HG03045 (cell line): ENCODE measurements around the gene MAP2K6.
"Not testable (repeated sequence)": the region's sequence is repeated elsewhere in the genome, so short reads cannot be mapped to it uniquely, and the experiment has no call there.

Experiments used
- ATAC-seq: cut with Tn5 transposase; IDR thresholded peaks from one replicate; pipeline ENCODE4 v1.9.1; 2021; ENCODE audit warnings: mild to moderate bottlenecking, moderate library complexity; ENCODE audit not compliant: unreplicated experiment

MAP2K6 gene

DNA sequence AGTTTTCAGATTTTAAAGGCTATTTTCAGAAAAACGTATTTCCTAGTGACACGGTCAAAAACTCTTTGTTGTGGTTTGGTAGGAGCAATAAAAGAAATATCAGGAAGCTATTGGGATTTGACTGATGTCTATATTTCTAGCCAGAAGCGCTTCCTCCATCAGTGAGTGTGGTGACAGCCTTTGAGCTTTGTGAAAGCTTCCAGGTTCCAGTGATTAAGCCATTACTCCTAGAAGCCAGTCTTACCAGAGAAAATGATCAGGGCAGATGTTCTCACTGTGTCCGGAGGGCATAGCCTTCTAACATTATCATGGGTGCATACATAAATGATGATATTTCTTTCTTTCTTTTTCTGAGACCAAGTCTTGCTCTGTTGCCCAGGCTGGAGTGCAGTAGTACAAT lies 39.6 kb downstream of the MAP2K6 start:
- ATAC-seq, result no peak

DNA sequence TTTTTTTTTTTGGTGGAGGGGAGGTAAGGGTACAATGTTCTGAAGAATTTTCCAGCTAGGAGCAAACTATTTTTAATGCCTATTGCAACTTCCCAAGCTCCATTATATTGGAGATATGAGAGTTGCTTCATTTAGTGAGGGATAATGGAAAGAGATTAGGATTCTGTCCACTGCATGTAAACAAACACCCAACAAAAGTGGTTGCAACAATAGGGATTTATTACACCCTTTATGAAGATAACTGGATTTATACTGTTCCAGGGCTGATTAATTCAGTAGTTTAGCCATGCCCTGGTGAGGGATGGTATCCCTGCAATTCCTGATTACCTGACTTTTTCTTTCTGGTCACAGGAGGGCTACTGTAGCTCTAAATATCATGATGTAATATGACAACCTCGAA lies 40.5 kb downstream of the MAP2K6 start:
- ATAC-seq, result no peak

DNA sequence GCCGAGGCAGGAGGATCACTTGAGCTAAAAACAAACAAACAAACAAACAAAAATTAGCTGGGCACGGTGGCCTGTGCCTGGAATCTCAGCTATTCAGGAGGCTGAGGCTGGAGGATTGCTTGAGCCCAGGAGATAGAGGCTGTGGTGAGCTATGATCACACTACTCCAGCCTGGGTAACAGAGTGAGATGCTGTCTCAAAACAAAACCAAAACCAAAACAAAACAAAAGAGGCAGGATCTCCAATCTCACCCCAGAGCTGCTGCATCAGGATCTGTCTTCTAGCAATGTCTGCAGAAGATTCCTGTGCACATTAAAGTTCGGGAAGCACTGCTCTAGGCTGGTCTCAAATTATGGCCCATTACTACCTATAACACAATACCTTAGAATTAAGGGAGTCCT lies 43.1 kb downstream of the MAP2K6 start:
- no peak for ATAC-seq

DNA sequence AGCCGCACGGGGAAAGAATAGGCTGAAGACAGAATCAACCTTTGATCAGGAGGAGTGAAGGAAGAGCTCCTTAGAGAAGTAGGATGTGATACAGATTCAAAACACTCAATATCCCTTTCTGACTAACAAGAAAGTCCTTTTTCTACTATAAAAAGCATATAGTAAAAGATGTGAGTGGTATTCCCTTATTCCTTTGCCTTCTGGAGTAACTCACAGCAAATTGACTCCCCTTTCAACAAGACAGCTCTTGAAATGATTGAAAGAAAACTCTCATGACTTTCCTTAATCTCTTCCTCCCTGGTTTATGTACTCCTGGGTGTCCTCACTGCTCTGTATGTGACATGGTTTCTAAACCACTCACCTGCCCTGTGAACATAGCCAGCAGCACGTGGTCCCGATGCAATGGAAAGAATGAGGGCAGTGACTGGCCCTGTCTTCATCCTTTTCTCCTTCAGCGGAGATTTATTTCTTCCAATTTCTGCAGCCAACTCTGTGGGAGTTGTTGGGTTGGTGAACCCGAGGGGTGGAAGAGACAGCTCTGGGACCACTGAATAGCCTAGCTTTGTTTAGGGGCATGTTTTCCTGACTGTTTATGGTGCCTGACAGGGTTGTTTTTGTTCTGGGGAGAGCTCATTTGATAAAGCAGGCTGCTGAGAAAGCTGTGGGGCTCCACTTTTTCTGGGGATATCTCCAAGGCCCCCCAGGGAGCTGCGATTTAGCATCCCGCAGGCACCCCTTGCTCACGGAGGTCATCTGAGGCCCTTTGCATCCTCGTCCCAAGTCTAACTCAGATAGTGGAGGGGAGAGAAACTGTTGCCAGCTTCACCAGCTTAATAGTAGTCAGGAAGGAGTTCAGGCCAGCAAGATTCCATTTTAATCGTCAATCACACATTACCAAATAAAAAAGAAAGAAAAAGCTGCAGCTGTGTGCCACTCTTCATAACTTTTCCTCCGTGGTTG lies 46.7 kb downstream of the MAP2K6 start:
- no peak for ATAC-seq

DNA sequence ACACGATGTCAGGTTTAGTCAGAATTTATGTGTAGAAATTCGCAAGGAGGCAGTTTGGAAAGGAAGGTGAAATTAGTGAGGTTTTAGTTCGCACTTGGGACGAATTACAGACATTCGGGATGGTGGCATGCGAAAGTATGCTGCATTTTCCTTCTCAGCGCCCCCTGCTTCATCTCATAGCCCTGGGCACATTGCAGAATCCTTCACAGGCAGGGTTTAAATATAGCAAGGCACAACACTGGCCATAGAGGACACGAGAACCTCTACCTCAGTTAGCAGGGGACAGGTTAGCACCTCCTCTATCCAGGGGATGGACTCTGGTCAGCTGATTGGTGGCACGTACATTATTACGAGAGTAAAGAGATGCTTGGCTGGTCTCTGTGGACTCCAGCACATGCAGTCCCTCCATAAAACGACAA lies 47.5 kb downstream of the MAP2K6 start:
- ATAC-seq, result no peak

DNA sequence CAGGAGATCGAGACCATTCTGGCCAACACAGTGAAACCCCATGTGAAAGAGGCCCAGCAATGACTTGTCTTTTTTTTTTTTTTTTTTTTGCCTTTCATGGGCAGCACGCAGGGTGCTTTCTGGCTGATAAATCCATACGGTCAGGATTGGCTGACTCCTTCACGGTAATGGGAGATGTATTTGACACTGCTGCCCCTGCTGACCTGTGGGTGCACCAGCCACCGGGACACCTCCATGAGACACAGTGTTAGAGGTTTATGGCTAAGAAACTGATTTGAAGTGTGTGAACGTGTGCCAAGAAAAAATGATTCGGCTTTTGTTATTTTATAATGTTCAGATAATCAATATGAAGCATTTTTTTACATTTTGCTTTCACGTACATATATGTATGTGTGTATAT lies 48.4 kb downstream of the MAP2K6 start:
- ATAC-seq, result no peak

DNA sequence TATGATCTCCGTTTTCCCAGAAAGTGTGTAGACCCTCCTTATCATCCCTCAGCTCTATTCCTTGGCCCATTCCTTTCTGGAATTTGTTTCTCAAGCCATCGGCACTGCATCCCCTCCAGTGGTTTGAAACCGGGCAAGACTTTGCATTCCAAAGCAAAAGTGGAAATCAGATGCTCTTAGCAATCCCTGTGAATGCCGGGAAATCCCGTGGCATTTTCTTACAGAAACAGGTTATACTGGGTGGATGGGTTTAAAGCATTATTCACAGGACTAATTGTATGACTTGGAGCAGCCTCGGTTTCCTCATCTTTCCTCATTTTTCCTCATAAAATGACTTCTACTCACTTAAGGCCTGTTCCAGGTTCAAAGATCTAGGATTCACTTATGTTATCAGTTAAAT lies 52.0 kb downstream of the MAP2K6 start:
- ATAC-seq, result no peak

DNA sequence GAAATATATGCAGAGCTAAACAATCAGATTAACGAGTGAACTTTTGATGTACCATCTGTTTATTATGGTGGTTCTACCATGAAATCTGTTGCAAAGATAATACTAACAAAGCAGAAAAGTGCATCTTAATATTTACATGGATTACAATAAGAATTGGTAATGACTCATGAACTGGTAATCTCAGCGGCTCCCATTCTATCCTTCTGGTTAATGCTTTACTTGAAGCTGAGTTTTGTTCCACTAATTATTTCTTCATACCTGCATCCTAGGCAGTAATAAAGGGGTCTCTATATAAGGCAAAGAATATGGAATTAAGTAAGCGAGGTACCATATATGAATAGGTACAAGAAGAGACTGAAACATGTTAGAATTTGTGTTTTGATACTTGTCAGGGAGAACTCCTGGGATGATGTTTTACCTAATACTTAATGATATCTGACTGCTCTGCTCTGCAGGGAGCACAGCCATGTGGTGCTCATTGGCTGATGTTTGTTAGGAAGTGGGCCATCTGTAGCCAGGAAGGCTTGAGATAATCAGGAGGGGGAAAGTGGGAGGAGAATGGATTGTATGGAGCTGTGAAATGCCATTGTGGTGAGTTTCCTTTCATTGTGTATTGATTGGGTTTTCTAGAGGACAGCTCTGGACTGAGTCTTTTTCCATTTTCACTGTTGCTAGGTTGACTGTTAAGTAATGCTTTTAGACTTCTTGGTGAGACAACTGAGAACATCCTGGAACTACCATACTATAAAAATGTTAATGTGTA lies 52.6 kb downstream of the MAP2K6 start:
- no peak for ATAC-seq

DNA sequence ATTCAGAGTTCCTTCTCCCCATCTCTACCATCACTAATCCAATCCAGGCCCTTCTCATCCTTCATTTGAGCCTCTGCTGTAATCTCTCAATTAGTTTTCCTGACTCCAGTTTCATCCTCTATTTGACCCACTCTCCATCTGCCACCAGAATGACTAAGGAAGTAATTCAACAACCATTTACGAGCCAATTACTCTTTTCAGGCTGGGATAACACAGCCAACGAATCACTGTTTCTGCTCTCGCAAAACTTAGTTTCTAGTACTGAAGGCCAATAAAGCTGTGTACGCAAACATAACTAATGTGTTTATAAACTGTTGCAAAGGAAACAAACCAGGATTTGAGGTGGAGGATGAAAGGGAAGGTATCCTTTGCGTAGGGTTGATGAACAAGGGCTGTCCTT lies 53.7 kb downstream of the MAP2K6 start:
- no peak for ATAC-seq

DNA sequence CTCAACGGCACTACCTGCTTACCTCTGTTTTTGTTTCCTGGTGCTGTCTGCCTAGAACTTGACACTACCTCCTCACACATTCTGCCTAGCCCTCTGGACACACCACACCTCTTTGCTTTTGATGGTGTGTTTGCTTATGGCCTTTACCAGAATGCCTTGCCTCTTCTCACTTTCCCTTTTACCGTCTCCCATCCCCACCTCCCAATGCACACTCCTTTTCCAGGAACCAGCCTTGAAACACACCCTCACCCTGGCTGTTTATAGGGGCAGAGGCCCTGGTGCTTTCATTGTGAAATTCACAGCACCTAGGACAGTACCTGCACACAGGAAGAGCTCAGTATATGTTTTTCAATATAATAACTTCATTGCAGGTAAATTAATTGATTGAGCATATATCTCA lies 56.2 kb downstream of the MAP2K6 start:
- no peak for ATAC-seq

DNA sequence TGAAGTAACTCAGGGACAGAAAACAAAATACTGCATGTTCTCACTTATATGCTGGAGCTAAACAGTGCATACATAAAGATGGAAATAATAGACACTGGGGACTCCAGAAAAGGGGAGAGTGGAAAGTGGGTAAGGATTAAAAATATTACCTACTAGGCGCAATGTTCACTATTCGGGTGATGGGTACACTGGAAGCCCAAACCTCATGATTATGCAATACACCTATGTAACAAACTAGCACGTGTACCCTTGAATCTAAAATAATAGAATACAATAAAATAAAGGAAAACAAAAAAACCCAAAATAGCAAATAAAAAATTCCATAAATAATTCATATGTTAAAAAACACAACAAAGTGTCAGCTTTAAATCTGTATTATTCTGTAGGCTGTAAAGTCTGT lies 56.9 kb downstream of the MAP2K6 start:
- ATAC-seq, result no peak

DNA sequence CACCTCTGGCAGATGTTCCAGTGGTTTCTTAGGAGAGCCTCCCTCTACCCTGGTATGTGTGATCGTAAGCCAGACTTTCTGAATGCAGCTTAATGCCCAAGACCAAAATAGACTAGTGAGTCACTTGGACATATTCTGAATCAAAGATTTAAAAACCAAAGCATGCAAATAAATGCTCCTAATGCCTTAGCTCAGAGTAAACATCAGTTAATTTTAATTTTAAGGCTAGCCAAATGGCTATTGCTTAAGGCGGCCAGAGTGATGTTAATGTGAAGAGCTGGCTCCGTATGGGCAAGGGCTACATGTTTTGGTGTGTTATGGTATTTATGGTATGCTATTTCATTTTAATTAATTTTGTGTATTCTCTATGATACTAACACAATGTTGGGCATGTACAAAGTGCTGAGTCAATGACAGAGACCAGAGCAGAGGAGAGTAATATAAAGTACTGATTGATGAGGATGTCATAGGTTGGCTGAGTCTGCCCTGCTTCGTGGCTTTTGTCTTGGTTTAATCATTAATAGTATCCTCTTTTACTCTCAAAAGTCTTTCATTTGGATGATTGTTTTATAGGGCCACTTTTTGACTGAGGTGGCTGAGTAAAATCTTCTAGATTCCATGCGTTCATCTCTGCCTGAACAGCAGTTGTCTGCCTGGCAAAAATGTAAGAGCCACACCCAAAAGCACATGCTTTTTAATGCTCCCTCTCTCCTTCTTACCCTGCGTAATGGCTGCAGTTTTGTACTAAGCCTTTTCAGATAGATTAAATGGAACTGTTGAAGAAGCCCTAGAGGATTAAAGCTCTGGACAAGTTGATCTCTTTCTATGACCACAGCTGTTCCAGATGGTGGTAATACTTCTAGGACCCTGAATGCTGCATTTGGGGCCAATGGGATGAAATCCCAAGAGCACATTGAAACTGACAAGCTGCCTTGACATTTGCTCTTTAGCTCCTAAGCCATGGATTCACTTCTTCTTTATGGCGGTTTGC lies 59.6 kb downstream of the MAP2K6 start:
- ATAC-seq, result no peak

DNA sequence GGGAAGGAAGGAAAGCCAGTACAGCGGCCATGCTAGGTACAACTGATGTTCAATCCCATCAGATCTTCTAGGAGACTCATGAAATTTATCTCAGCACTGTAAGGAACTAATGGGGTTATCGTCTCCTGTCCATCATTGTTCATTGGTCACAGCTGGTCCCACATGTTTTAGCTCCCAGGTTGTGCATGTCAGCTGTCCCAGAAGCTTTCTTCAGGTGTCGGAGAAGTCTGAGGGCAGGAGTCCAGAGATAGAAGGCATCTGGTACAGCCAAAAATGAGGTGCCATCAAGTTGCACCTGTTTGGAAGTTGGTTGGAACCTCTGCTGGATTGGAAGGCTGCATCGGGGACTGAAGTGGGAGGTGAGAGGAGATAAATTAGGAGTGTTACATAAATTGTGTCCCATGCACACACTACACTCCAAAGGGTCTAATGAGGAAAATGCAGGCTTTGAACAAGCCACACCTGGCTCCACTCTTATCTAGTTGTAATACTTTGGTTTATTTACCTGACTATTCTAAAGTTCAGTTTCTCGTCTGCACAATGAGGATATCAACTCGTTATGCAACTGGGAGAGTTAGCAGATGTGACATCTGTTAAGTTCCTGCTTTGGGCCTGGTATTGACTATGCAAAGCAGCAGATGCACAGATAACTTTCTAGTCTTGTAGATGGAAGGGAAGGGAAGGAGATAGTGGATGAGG lies 62.9 kb downstream of the MAP2K6 start:
- ATAC-seq, result no peak

DNA sequence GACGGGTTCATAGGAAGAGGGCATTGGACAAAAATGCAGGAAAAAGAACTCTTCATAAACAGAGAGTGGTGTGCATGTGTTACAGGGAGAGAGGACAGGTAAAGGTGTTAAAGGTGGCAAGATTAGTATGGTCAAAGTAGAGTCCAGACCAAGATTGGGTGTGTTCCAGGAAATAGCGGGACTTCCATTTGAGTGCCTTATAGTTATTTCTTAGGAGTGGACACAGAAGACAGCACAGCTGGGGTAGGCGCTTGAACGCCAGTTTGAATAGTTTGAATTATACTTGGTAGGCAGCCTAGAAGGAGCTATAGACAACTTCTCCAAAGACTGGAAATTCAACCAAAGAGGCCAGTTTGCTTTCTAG lies 63.4 kb downstream of the MAP2K6 start:
- no peak for ATAC-seq

DNA sequence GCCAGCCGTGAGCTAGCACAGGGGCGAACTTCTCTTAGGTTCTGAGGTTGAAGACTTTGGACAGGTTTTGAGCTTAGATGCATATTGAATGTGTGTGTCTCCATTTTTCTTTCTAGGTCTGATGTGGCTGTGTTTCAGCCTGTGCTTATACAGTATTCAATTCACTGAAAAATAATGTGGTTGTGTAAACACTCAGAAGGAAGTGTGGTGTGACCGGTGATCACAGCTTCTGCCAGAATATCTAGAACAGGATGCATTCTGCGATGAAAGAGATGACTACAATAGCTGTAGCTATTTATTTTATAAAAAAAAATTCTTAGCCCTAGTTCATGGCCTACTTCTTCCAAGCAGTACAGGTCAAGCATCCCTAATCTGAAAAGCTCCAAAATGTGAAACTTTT lies 64.4 kb downstream of the MAP2K6 start:
- no peak for ATAC-seq

DNA sequence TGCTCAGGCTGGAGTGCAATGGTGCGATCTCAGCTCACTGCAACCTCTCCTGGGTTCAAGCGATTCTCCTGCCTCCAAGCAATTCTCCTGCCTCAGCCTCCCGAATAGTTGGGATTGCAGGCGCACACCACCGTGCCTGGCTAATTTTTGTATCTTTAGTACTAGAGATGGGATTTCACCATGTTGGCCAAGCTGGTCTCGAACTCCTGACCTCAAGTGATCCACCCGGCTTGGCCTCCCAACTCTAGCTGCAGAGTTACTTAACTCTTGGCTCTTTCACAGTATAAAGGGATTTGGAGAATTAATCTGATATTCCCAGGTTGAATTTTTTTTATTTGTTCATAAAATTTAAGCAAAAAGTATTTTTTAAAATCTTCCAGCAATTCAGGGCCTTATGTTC lies 65.3 kb downstream of the MAP2K6 start:
- not testable (repeated sequence) for ATAC-seq

DNA sequence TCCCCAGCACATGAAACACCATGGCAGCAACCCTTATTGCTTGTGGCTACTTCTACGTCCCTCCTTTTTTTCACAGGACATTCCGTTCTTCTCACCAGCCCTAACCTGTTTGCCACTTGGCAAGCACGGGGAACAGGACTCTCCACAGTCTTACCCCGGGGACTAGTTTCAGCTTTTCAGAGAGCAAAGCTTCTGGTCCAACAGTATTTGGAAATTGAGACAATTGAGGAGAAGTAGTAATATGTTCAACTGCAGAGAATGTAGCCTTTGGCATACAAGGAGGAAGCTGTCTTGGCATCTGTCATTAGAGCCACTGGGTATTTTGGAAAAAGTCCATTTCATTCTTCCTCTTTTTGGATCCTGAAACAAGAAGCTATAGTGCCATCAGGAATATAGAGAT lies 65.7 kb downstream of the MAP2K6 start:
- no peak for ATAC-seq

DNA sequence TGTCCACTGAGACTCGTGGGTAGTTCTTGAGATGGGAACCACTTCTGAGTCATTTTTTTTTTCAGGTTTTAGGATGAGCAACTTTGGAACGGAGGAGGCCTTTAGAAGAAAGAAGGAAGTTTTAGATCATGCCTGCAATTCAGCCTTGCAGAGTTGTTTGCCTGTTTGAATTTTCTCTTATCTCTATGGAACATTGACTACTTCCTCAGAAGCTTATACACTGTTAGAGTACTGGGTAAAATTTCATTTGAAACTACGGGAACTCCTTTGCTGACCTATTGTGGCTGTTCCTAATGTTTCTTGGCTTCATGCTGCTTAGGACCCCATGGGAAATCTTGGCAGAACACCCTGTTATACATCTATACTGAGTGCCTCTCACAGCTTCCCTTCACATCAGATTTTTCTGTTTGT lies 70.8 kb downstream of the MAP2K6 start:
- no peak for ATAC-seq

DNA sequence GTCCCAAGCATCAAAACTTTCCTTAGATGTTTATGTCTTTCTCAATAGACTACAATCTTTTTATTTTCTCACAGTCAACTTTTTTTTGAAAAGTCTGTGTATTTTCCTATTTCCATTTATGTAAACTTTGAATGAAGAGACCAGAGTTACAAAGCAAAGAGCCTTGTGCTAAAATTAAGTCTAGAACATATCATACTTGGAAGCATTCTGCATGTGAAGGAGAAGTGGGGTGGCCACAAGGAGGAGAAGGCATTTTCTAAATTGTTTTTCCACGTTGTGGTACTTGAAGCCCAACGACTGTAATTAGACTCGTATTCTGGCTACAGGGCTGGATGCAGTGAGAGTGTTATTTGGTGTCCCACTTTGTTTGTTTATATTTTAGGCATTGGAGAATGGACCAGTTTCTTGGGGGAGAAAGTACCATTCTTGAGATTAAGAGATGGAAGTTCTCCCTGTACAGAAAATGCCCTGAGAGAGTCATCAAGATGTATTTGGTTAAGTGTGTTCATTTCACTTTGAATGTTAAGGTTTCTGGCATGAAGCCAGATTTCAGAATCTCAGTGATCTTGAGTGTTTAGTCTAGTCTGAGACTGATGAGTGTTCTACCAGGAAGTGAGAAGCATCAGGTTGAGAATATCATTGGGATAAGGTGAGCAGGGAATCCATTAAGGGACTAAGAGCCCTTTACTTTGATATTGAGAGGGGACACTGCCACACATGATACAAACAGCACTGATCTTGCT lies 71.6 kb downstream of the MAP2K6 start:
- ATAC-seq, result no peak
